Cardiac fibroblast (primary cell): ENCODE measurements around the gene AUH.

ENCODE experiments used
- DNase-seq, 2 donors: peaks; one replicate each; pipeline versions ENCODE4 v3.0.0 to v3.0.0-alpha.2; 2010; ENCODE audit warnings: low read depth in 2 of 2
- H3K4me3 ChIP-seq, 2 donors: replicated peaks in 1 of 2; 1 replicate in 1 of 2; 2 replicates in 1 of 2; pipeline ENCODE4 v1.5.1; 2011; ENCODE audit warnings: low read depth in 2 of 2, low read length in 2 of 2, mild to moderate bottlenecking in 2 of 2, moderate library complexity in 1 of 2
- TF ChIP-seq, protein P1 (sequence below): IDR thresholded peaks from one replicate; pipeline ENCODE4 v1.5.1; 2011; ENCODE audit warnings: low read depth, mild to moderate bottlenecking, low read length, inconsistent platforms

AUH gene

DNA sequence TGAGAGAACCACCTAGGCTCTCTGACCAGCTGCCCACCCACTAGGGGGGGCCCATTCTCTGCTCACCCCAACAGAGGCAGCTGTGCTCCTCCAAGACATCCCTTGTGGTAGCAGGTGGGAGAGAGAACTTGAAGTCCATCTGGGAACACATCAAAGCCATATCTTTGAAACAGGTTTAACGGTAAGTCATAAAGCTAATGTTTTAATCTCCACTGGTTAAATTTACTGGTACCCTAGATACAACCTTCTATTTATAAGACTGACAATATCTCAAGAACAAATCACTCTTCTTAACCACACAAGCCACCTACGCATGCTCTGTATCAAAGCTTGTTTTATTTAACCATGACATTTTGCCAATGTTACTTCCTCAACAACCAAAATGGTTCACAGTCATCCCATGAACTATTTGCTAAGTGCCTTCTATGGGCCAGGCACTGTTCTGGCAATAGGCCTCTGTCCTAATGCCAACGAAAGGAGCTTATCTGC, 20.4 kb downstream of the AUH start:
- no peak overlapping the region for H3K4me3 ChIP-seq
- no peak for DNase-seq
- TF ChIP-seq, protein P1, sequence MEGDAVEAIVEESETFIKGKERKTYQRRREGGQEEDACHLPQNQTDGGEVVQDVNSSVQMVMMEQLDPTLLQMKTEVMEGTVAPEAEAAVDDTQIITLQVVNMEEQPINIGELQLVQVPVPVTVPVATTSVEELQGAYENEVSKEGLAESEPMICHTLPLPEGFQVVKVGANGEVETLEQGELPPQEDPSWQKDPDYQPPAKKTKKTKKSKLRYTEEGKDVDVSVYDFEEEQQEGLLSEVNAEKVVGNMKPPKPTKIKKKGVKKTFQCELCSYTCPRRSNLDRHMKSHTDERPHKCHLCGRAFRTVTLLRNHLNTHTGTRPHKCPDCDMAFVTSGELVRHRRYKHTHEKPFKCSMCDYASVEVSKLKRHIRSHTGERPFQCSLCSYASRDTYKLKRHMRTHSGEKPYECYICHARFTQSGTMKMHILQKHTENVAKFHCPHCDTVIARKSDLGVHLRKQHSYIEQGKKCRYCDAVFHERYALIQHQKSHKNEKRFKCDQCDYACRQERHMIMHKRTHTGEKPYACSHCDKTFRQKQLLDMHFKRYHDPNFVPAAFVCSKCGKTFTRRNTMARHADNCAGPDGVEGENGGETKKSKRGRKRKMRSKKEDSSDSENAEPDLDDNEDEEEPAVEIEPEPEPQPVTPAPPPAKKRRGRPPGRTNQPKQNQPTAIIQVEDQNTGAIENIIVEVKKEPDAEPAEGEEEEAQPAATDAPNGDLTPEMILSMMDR, result no peak

DNA sequence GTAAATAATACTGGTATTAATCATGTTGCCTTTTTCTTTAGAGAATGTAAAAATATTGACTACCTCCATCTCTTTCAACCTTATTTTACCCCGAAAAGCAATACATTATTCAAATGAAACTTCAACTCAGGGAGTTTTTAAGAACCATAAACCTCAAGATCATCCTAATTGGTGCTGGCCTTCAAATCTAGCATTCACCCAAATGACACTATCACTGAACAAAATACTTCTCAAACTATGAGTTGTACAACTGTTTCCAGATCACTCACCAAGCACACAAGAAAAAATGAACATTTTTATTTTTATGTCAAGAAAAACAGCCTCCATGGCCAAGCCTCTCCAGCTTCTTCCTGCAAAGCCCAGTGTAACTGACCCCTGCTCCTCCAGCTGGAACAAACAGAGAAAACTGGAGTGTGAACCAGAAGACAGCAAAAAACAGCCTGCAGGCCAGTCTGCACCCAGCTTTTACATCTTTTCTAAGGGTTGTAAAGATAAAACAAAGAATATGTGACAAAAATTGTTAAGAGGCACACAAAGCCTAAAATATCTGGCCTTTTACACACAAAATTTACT, 21.2 kb downstream of the AUH start:
- H3K4me3 ChIP-seq, result no peak overlapping the region
- TF ChIP-seq, protein P1, result no peak

GRCh38 chr9:91338681-91339080, 23.0 kb downstream of the AUH start:
- DNase-seq, result no peak
- no peak overlapping the region for H3K4me3 ChIP-seq
- TF ChIP-seq, protein P1, result no peak

More for the DNA sequence above, 21.2 kb downstream of the AUH start:
- DNase-seq, result no peak

DNA sequence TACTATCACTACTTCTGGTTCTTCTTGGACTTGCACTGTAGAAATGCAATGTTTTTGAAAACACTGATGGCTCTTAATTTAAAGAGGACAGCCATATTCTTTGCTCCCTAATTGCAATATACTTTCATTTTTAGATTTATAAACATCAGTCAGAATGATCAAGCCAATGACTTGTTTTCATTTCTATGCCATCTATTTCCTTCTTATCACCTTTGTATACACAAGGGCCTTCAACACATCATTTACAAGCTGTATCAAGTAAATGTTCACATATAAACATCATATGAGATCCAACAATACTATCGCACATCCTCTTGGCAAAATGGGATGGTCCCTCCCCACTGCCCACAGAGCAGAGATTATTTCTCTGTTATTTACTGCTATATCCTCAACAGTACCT, 24.9 kb downstream of the AUH start:
- TF ChIP-seq, protein P1, result no peak
- H3K4me3 ChIP-seq, result no peak overlapping the region
- no peak for DNase-seq

DNA sequence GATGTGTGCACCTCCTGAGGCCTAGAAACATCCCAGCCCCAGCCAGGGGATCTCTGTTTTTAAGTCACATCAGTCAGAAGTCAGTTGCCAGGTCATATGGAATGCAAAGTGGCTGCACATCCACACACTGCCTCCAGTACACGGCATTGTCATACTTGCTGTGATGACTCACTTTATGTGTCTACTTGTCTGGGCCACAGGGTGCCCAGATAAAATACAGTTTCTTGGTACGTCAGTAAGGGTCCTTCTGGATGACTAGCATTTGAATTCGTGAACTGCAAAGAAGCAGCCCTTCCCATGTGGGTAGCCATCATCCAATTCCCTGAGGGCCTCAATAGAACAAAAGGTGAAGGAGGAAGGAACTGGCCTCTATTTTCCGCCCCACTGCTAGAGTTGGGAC, 27.7 kb downstream of the AUH start:
- TF ChIP-seq, protein P1, result no peak
- H3K4me3 ChIP-seq, result no peak overlapping the region
- DNase-seq, result peak in 1 of 2 donors; percentile 38

- no peak overlapping the region for H3K4me3 ChIP-seq
- TF ChIP-seq, protein P1, result no peak
- no peak for DNase-seq
These were observed 28.2 kb downstream of the AUH start for GRCh38 chr9:91333551-91333950.
